GM21367 (cell line): ENCODE results near the gene MYH6.
"Not testable (repeated sequence)": the region's sequence is repeated elsewhere in the genome, so short reads cannot be mapped to it uniquely, and the experiment has no call there.

Source experiments
- ATAC-seq: cut with Tn5 transposase; IDR thresholded peaks from one replicate; pipeline ENCODE4 v1.9.1; 2021; ENCODE audit not compliant: unreplicated experiment

Gene MYH6

GRCh38 chr14:23415821-23416778, 8.0 kb upstream of the MYH6 start:
- ATAC-seq, result no peak

GRCh38 chr14:23414906-23415820, 7.1 kb upstream of the MYH6 start:
- ATAC-seq, result no peak

GRCh38 chr14:23414254-23414653, 6.2 kb upstream of the MYH6 start:
- ATAC-seq, result no peak

- no peak for ATAC-seq
These were observed 5.6 kb upstream of the MYH6 start for GRCh38 chr14:23413681-23414080.

GRCh38 chr14:23411563-23412525, 3.8 kb upstream of the MYH6 start:
- ATAC-seq, result no peak

- ATAC-seq, result no peak
These were observed 2.0 kb upstream of the MYH6 start for GRCh38 chr14:23409966-23410635.

GRCh38 chr14:23409475-23409874, 1.4 kb upstream of the MYH6 start:
- ATAC-seq, result no peak

GRCh38 chr14:23408307-23408630, 196 bp upstream of the MYH6 start:
- no peak for ATAC-seq

- ATAC-seq, result no peak
These were observed 1.2 kb downstream of the MYH6 start for GRCh38 chr14:23406725-23407355.

GRCh38 chr14:23406244-23406643, 1.8 kb downstream of the MYH6 start:
- no peak for ATAC-seq

- no peak for ATAC-seq
These were observed 2.5 kb downstream of the MYH6 start for GRCh38 chr14:23405516-23406025.

GRCh38 chr14:23405096-23405495, 3.0 kb downstream of the MYH6 start:
- ATAC-seq, result no peak

- no peak for ATAC-seq
These were observed 3.7 kb downstream of the MYH6 start for GRCh38 chr14:23404331-23404900.

- no peak for ATAC-seq
These were observed 4.2 kb downstream of the MYH6 start for GRCh38 chr14:23403908-23404307.

GRCh38 chr14:23403139-23403438, 5.0 kb downstream of the MYH6 start:
- no peak for ATAC-seq

- no peak for ATAC-seq
These were observed 5.6 kb downstream of the MYH6 start for GRCh38 chr14:23402296-23403138.

GRCh38 chr14:23401291-23401690, 6.8 kb downstream of the MYH6 start:
- ATAC-seq, result no peak

GRCh38 chr14:23400496-23401149, 7.5 kb downstream of the MYH6 start:
- ATAC-seq, result not testable (repeated sequence)
